WERI-Rb-1 (cell line): Measurements from ENCODE around the gene RYR2.

ENCODE experiments used
- DNase-seq: peaks from one replicate; pipeline ENCODE4 v3.0.0-alpha.2; 2020
- H3K27ac ChIP-seq: fragments of 250-450 bp; sonication (Bioruptor Pico); 2 replicates; pipeline ENCODE4 v1.5.1; 2020; ENCODE audit warnings: mild to moderate bottlenecking, moderate library complexity
- H3K27me3 ChIP-seq: fragments of 250-450 bp; sonication (Bioruptor Pico); 2 replicates; pipeline ENCODE4 v1.5.1; 2021; ENCODE audit warnings: mild to moderate bottlenecking, low read depth, moderate library complexity; ENCODE audit not compliant: insufficient read depth, severe bottlenecking
- H3K36me3 ChIP-seq: fragments of 250-450 bp; sonication (Bioruptor Pico); 2 replicates; pipeline ENCODE4 v1.5.1; 2020; ENCODE audit warnings: mild to moderate bottlenecking, moderate library complexity
- H3K4me3 ChIP-seq: 2 replicates; pipeline ENCODE4 v1.5.1; 2011; ENCODE audit warnings: low read depth, mild to moderate bottlenecking, control low read depth, low read length
- H3K9me3 ChIP-seq: fragments of 250-450 bp; sonication (Bioruptor Pico); 2 replicates; pipeline ENCODE4 v1.5.1; 2021; ENCODE audit warnings: mild to moderate bottlenecking, moderate library complexity; ENCODE audit not compliant: severe bottlenecking
- CTCF ChIP-seq: IDR thresholded peaks from 2 replicates; pipeline ENCODE4 v1.5.1; 2011; ENCODE audit warnings: low read depth, mild to moderate bottlenecking, control low read depth, inconsistent platforms, low read length

Gene RYR2

DNA sequence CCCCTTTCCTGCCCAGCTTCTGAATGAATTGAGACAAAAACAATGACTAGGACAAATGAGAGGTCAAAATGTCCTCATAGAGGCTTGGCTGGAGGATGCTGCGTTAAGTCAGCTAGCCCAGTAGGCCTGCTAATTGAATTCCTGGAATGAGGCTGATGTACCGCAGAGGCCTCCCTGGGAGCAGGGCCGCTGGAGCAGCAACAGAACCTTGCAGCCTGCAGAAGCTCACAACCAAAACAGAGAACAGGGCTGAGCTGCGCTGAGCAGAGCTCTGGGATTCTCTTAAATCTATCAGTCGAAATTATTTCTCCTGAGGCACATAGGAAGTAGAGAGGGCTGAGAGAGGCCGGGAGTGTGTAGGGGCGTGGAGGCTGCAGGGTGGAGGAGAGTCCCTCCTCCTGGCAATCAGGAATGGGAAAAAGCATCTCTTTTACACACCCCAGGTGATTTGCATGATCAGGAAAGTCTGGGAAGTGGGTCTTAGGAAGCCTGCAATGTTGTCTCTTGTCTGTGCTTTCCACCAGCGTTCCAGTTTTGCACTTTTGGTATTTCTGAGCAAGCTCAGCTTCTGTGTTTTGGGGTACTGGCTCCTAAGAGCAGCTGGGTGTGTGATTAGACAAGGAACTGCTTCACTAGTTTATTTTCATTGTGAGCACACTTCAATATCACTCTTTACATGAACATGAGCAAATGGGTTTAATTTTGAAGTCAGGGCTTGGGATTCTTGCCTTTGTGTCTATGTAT, 66.5 kb downstream of the RYR2 start:
- Histone ChIP-seq H3K9me3 (no peaks in the 10 kb centered on the region), H3K27me3 (no peaks in the 10 kb centered on the region), H3K36me3 (no peaks in the 10 kb centered on the region), H3K27ac (no peak overlapping the region), H3K4me3 (no peak overlapping the region)
- no peak for DNase-seq
- TF ChIP-seq CTCF = no peak

GRCh38 chr1:237111807-237112206, 69.8 kb downstream of the RYR2 start:
- H3K27me3 ChIP-seq = no peaks in the 10 kb centered on the region
- no peak for DNase-seq
- no peak for TF ChIP-seq CTCF
- no peaks in the 10 kb centered on the region for H3K9me3 ChIP-seq
- no peak overlapping the region for H3K27ac ChIP-seq
- H3K36me3 ChIP-seq = no peaks in the 10 kb centered on the region
- no peak overlapping the region for H3K4me3 ChIP-seq

- no peaks in the 10 kb centered on the region for H3K27me3 ChIP-seq
Observed at GRCh38 chr1:237112663-237113062, 70.7 kb downstream of the RYR2 start.

GRCh38 chr1:237115035-237115434, 73.1 kb downstream of the RYR2 start:
- Histone ChIP-seq H3K27me3 (no peaks in the 10 kb centered on the region), H3K27ac (no peak overlapping the region)

More at GRCh38 chr1:237112663-237113062, 70.7 kb downstream of the RYR2 start:
- no peak overlapping the region for H3K4me3 ChIP-seq
- H3K36me3 ChIP-seq = no peaks in the 10 kb centered on the region
- H3K9me3 ChIP-seq = no peaks in the 10 kb centered on the region
- no peak overlapping the region for H3K27ac ChIP-seq
- no peak for DNase-seq
- TF ChIP-seq CTCF = no peak

GRCh38 chr1:237119091-237119490, 77.1 kb downstream of the RYR2 start:
- H3K36me3 ChIP-seq = no peaks in the 10 kb centered on the region
- no peak for TF ChIP-seq CTCF

More at GRCh38 chr1:237115035-237115434, 73.1 kb downstream of the RYR2 start:
- H3K36me3 ChIP-seq = no peaks in the 10 kb centered on the region
- H3K4me3 ChIP-seq = no peak overlapping the region
- no peaks in the 10 kb centered on the region for H3K9me3 ChIP-seq
- no peak for TF ChIP-seq CTCF
- DNase-seq = no peak

GRCh38 chr1:237120683-237121082, 78.7 kb downstream of the RYR2 start:
- no peak for TF ChIP-seq CTCF
- Histone ChIP-seq H3K9me3 (no peaks in the 10 kb centered on the region), H3K4me3 (no peak overlapping the region), H3K27me3 (no peaks in the 10 kb centered on the region), H3K36me3 (no peaks in the 10 kb centered on the region), H3K27ac (no peak overlapping the region)
- no peak for DNase-seq

More at GRCh38 chr1:237119091-237119490, 77.1 kb downstream of the RYR2 start:
- H3K27ac ChIP-seq = no peak overlapping the region
- no peaks in the 10 kb centered on the region for H3K9me3 ChIP-seq
- H3K27me3 ChIP-seq = no peaks in the 10 kb centered on the region
- no peak for DNase-seq
- no peak overlapping the region for H3K4me3 ChIP-seq
